Osteocyte (in vitro differentiated cells): ENCODE results near the gene MAP2K6. TPM values are rescaled to one million over a fixed set of nuclear protein-coding genes. Genes with fewer than 3 reads are reported as not detected.

Experiments
- DNase-seq: peaks from one replicate; pipeline ENCODE4 v3.0.0; 2021; ENCODE audit warnings: mixed read lengths; ENCODE audit not compliant: unreplicated experiment; ENCODE audit errors: extremely low spot score
- H3K27ac Mint-ChIP-seq: one replicate; pipeline ENCODE4 v1.8.0; 2021; ENCODE audit warnings: mild to moderate bottlenecking, mixed read lengths; ENCODE audit not compliant: unreplicated experiment
- H3K27me3 Mint-ChIP-seq: one replicate; pipeline ENCODE4 v1.8.0; 2021; ENCODE audit warnings: mixed read lengths; ENCODE audit not compliant: unreplicated experiment
- H3K36me3 Mint-ChIP-seq: one replicate; pipeline ENCODE4 v1.8.0; 2021; ENCODE audit warnings: mixed read lengths; ENCODE audit not compliant: unreplicated experiment
- H3K4me1 Mint-ChIP-seq: one replicate; pipeline ENCODE4 v1.8.0; 2021; ENCODE audit warnings: mixed read lengths; ENCODE audit not compliant: unreplicated experiment
- H3K4me3 Mint-ChIP-seq: one replicate; pipeline ENCODE4 v1.8.0; 2021; ENCODE audit warnings: mild to moderate bottlenecking, moderate library complexity, mixed read lengths; ENCODE audit not compliant: unreplicated experiment
- H3K9me3 Mint-ChIP-seq: one replicate; pipeline ENCODE4 v1.8.0; 2021; ENCODE audit warnings: mixed read lengths; ENCODE audit not compliant: unreplicated experiment
- total RNA-seq: library from RNA; stranded (reverse); gene quantifications from 2 replicates; pipeline ENCODE4 v1.2.1, GENCODE V29; 2021
- TF ChIP-seq, protein P1 (sequence below): fragments of 200-600 bp; sonication (generic); IDR thresholded peaks from 2 replicates; pipeline ENCODE4 v1.5.0; 2021; ENCODE audit warnings: antibody characterized with exemption, mild to moderate bottlenecking, moderate library complexity

Gene MAP2K6
- total RNA-seq, 1 donor from 2014 or later, result 2.8 TPM

- Mint-ChIP-seq H3K36me3 (no peaks in the 10 kb centered on the region), H3K9me3 (no peaks in the 10 kb centered on the region), H3K27me3 (no peaks in the 10 kb centered on the region), H3K27ac (no peak overlapping the region), H3K4me1 (peaks cover 7% of the 10 kb centered on the region), H3K4me3 (no peak overlapping the region)
- TF ChIP-seq, protein P1, sequence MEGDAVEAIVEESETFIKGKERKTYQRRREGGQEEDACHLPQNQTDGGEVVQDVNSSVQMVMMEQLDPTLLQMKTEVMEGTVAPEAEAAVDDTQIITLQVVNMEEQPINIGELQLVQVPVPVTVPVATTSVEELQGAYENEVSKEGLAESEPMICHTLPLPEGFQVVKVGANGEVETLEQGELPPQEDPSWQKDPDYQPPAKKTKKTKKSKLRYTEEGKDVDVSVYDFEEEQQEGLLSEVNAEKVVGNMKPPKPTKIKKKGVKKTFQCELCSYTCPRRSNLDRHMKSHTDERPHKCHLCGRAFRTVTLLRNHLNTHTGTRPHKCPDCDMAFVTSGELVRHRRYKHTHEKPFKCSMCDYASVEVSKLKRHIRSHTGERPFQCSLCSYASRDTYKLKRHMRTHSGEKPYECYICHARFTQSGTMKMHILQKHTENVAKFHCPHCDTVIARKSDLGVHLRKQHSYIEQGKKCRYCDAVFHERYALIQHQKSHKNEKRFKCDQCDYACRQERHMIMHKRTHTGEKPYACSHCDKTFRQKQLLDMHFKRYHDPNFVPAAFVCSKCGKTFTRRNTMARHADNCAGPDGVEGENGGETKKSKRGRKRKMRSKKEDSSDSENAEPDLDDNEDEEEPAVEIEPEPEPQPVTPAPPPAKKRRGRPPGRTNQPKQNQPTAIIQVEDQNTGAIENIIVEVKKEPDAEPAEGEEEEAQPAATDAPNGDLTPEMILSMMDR, result no peak
- DNase-seq, result no peak
Observed at GRCh38 chr17:69433093-69433492, 18.6 kb downstream of the MAP2K6 start.

- H3K4me3 Mint-ChIP-seq, result no peak overlapping the region
- TF ChIP-seq, protein P1, result no peak
- peaks cover 7% of the 10 kb centered on the region for H3K4me1 Mint-ChIP-seq
- H3K27ac Mint-ChIP-seq, result no peak overlapping the region
- H3K27me3 Mint-ChIP-seq, result no peaks in the 10 kb centered on the region
- no peaks in the 10 kb centered on the region for H3K36me3 Mint-ChIP-seq
- H3K9me3 Mint-ChIP-seq, result peaks cover 3% of the 10 kb centered on the region
- no peak for DNase-seq
Observed at GRCh38 chr17:69434164-69434579, 19.7 kb downstream of the MAP2K6 start.

- no peak overlapping the region for H3K27ac Mint-ChIP-seq
- TF ChIP-seq, protein P1, result no peak
- H3K36me3 Mint-ChIP-seq, result no peaks in the 10 kb centered on the region
- H3K4me1 Mint-ChIP-seq, result peaks cover 7% of the 10 kb centered on the region
- no peaks in the 10 kb centered on the region for H3K27me3 Mint-ChIP-seq
- peaks cover 9% of the 10 kb centered on the region for H3K9me3 Mint-ChIP-seq
- H3K4me3 Mint-ChIP-seq, result no peak overlapping the region
- DNase-seq, result no peak
Observed at GRCh38 chr17:69435971-69436696, 21.6 kb downstream of the MAP2K6 start.

- peaks cover 9% of the 10 kb centered on the region for H3K9me3 Mint-ChIP-seq
- no peak overlapping the region for H3K4me3 Mint-ChIP-seq
- H3K27ac Mint-ChIP-seq, result no peak overlapping the region
- no peaks in the 10 kb centered on the region for H3K27me3 Mint-ChIP-seq
- H3K36me3 Mint-ChIP-seq, result no peaks in the 10 kb centered on the region
- no peak for DNase-seq
- TF ChIP-seq, protein P1, result no peak
- peaks cover 7% of the 10 kb centered on the region for H3K4me1 Mint-ChIP-seq
Observed at GRCh38 chr17:69437475-69437874, 23.0 kb downstream of the MAP2K6 start.

DNA sequence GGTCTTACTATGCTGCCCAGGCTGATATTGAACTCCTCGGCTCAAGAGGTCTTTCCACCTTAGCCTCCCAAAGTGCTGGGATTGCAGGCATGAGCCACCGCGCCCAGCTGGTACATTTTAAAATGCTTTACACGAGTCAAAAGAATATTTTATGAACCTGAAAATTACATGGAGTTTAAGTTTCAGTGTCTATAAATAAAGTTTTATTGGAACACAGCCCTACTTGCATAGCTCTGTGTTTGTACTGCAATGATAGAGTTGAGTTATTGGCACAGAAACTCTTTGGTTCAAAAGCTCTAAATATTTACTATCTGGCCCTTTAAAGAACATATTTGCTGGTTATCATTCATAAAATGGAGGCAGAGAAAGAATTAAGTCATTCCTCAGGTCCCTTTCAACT, 24.3 kb downstream of the MAP2K6 start:
- no peaks in the 10 kb centered on the region for H3K36me3 Mint-ChIP-seq
- TF ChIP-seq, protein P1, result no peak
- H3K4me1 Mint-ChIP-seq, result peaks cover 7% of the 10 kb centered on the region
- no peak overlapping the region for H3K27ac Mint-ChIP-seq
- H3K9me3 Mint-ChIP-seq, result peaks cover 9% of the 10 kb centered on the region
- no peaks in the 10 kb centered on the region for H3K27me3 Mint-ChIP-seq
- no peak for DNase-seq
- no peak overlapping the region for H3K4me3 Mint-ChIP-seq
